Measurements from ENCODE around the gene VPS11.
"Not testable (repeated sequence)": the region's sequence is repeated elsewhere in the genome, so short reads cannot be mapped to it uniquely, and the experiment has no call there.

DNA sequence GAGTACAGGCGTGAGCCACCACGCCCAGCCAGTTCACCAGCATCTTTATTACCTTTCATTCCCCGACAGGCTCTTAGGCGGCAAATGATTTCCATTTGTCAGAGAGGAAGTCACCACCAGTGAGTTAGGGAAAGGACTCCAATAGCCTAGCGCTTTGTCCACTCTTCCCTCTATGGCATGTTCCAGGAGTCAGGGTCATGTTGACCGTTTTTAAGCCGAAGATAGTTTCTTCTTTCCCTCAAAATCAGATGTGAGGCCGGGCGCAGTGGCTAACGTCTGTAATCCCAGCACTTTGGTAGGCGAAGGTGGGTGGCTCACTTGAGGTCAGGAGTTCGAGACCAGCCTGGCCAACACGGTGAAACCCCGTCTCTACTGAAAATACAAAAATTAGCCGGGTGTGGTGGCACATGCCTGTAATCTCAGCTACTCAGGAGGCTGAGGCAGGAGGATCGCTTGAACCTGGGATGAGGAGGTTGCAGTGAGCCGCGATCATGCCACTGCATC lies 35.6 kb downstream of the VPS11 start:
- TF ChIP-seq CTCF (conservative IDR thresholded peaks at IDR 0.05; ENCODE audit: low read length); EZH2phosphoT487 (IDR thresholded peaks at IDR 0.05; ENCODE audit: borderline replicate concordance, low read depth, low read length): not testable (repeated sequence)

All from OCI-LY7 (cell line).